Left lung (tissue), 10 donors: Measurements from ENCODE around the gene DCBLD1. TPM values are rescaled to one million over a fixed set of nuclear protein-coding genes. Genes with fewer than 3 reads are reported as not detected.

ENCODE experiments used
- ATAC-seq: fragments of 200-7000 bp; cut with Tn5 transposase; one replicate; pipeline ENCODE4 v1.9.1; 2020; ENCODE audit warnings: moderate library complexity
- DNase-seq, 4 donors: peaks; one replicate each; pipeline ENCODE4 v3.0.0-alpha.2; 2013 to 2020
- H3K27ac ChIP-seq, 2 donors: fragments of 200-600 bp; sonication (generic) in 1 of 2; one replicate each; pipeline versions ENCODE4 v1.5.0 to v1.8.0; 2020 to 2021
- H3K27me3 ChIP-seq, 2 donors: fragments of 200-600 bp; sonication (generic) in 1 of 2; one replicate each; pipeline versions ENCODE4 v1.5.0 to v1.8.0; 2020 to 2021
- H3K36me3 ChIP-seq, 2 donors: fragments of 200-600 bp; sonication (generic) in 1 of 2; one replicate each; pipeline versions ENCODE4 v1.5.0 to v1.8.0; 2020 to 2021
- H3K4me1 ChIP-seq, 2 donors: fragments of 200-600 bp; one replicate each; pipeline ENCODE4 v1.8.0; 2021
- H3K4me3 ChIP-seq, 2 donors: fragments of 200-600 bp; sonication (generic) in 1 of 2; one replicate each; pipeline versions ENCODE4 v1.5.0 to v1.8.0; 2020 to 2021; ENCODE audit warnings: mild to moderate bottlenecking in 1 of 2
- H3K9me3 ChIP-seq, 2 donors: fragments of 200-600 bp; sonication (generic) in 1 of 2; one replicate each; pipeline versions ENCODE4 v1.5.0 to v1.8.0; 2020 to 2021
- CTCF ChIP-seq, 2 donors: fragments of 200-600 bp; sonication (generic) in 1 of 2; IDR thresholded peaks; one replicate each; pipeline versions ENCODE4 v1.5.0 to v1.8.0; 2021; ENCODE audit warnings: antibody characterized with exemption in 2 of 2
- intact Hi-C, 2 donors: fragments of 100-400 bp; cut with DNase I; formaldehyde crosslinking; loops; one replicate each; pipeline versions ENCODE4 v1.11.2 to v1.14.2; 2022
- polyA plus RNA-seq, 6 donors: library from polyadenylated mRNA; unstranded; fragments of 120-200 nt; gene quantifications; one replicate each; pipeline ENCODE4 v1.2.1, GENCODE V29; 2013; ENCODE audit not compliant: insufficient read length in 6 of 6
- total RNA-seq, 2 donors: library from RNA; stranded (reverse); fragmentation: NEBNext Ultra II Directional; extraction: Animal tissue kit (Norgen Biotek cat#: 25700); gene quantifications; one replicate each; pipeline ENCODE4 v1.2.1, GENCODE V29; 2021
- donor health status: DM: no; HTN: yes; CAD: no.
- donor health status: DM: no; HTN: no; CAD: no.

The DCBLD1 gene
- total and polyA plus RNA-seq, 8 donors, result 20.8 to 55.8 (median 35.8) TPM

DNA sequence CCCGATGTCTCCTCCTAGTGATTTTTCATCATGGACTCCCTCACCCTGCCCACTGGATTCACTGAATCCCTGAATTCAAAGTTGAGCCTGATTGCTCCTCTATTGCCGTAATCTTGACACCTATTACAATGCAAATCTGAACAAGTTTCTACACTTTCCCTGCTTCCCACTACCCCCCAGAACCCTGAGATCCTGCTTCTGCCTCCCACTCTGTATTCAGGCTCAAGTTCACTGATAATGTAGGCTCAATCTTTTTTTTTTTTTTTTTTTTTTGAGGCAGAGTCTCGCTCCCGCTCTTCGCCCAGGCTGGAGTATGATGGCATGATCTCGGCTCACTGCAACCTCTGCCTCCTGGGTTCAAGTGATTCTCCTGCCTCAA, 3.6 kb upstream of the DCBLD1 start:
- Histone ChIP-seq H3K4me1 (peaks cover 0 to 17% of the 10 kb centered on the region in 2 donors), H3K36me3 (no peaks in the 10 kb centered on the region), H3K4me3 (no peak overlapping the region), H3K27me3 (peaks cover 0 to 32% of the 10 kb centered on the region in 2 donors), H3K9me3 (no peaks in the 10 kb centered on the region), H3K27ac (no peak overlapping the region)
- no peak for DNase-seq
- TF ChIP-seq CTCF (IDR thresholded peaks at IDR 0.05), result no peak
- intact Hi-C loops, result no loop called here
- ATAC-seq, result no peak

- intact Hi-C loops, result no loop called here
- H3K4me1 ChIP-seq, result peaks cover 0 to 35% of the 10 kb centered on the region in 2 donors
- ATAC-seq, result no peak
- H3K27me3 ChIP-seq, result peaks cover 0 to 47% of the 10 kb centered on the region in 2 donors
- no peaks in the 10 kb centered on the region for H3K9me3 ChIP-seq
- no peak overlapping the region for H3K4me3 ChIP-seq
- no peak overlapping the region for H3K27ac ChIP-seq
- H3K36me3 ChIP-seq, result no peaks in the 10 kb centered on the region
- TF ChIP-seq CTCF (IDR thresholded peaks at IDR 0.05), result no peak
- DNase-seq, result no peak
These were observed 1.8 kb upstream of the DCBLD1 start for GRCh38 chr6:117480651-117481050.

- Histone ChIP-seq H3K36me3 (no peaks in the 10 kb centered on the region), H3K4me3 (peak overlapping the region in 1 of 2 donors; percentile 62), H3K4me1 (peaks cover 0 to 42% of the 10 kb centered on the region in 2 donors), H3K27ac (no peak overlapping the region), H3K9me3 (no peaks in the 10 kb centered on the region), H3K27me3 (peaks cover 0 to 47% of the 10 kb centered on the region in 2 donors)
- peak in 2 of 4 donors; percentile 42 to 72 for DNase-seq
- TF ChIP-seq CTCF (IDR thresholded peaks at IDR 0.05), result no peak
- ATAC-seq, result peak; percentile 5
- intact Hi-C loops, result no loop called here
These were observed 1.1 kb upstream of the DCBLD1 start for GRCh38 chr6:117481278-117481925.

DNA sequence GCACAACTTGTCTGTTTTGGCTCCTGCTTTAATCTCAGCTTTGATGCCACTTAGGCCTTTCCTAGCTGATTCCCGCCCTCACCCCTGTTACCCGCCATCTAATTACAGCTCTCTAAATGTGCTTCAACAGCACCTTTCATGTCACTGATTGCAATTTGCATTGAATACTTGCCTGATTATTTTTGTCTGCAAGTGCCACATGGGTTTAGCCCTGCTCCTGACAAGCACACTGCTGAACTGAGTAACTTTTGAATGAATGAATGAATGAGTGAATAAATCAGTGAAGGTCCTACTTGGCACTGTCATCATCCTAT, 591 bp upstream of the DCBLD1 start:
- ATAC-seq (no peak), DNase-seq (no peak)
- H3K4me1 ChIP-seq, result peaks cover 0 to 42% of the 10 kb centered on the region in 2 donors
- H3K27ac ChIP-seq, result peak overlapping the region; percentile 82 to 91
- no peaks in the 10 kb centered on the region for H3K9me3 ChIP-seq
- no peak for TF ChIP-seq CTCF (IDR thresholded peaks at IDR 0.05)
- intact Hi-C loops, result no loop called here
- peak overlapping the region; percentile 57 to 62 for H3K4me3 ChIP-seq
- no peaks in the 10 kb centered on the region for H3K36me3 ChIP-seq
- H3K27me3 ChIP-seq, result peaks cover 0 to 47% of the 10 kb centered on the region in 2 donors

- no peaks in the 10 kb centered on the region for H3K36me3 ChIP-seq
- H3K4me3 ChIP-seq, result peak overlapping the region; percentile 57 to 62
- H3K27ac ChIP-seq, result peak overlapping the region; percentile 82 to 91
- H3K9me3 ChIP-seq, result no peaks in the 10 kb centered on the region
- TF ChIP-seq CTCF (IDR thresholded peaks at IDR 0.05), result no peak
- intact Hi-C loops, result no loop called here
- ATAC-seq (peak; percentile 59), DNase-seq (peak; percentile 48 to 89 (median 60))
- peaks cover 4 to 42% of the 10 kb centered on the region in 2 donors for H3K4me1 ChIP-seq
- peaks cover 0 to 47% of the 10 kb centered on the region in 2 donors for H3K27me3 ChIP-seq
These were observed 650 bp downstream of the DCBLD1 start for GRCh38 chr6:117483004-117483644.
